HEK293 (cell line): Measurements from ENCODE around the gene STEAP3.

Source experiments
- CTCF ChIA-PET: fragments of 350-600 bp; formaldehyde crosslinking; extraction: SDS; loops from one replicate; lab custom pipeline; 2021; ENCODE audit warnings: antibody characterized with exemption; lab: Yijun Ruan, JAX
- POLR2A ChIA-PET: fragments of 300-600 bp; formaldehyde crosslinking; extraction: SDS; loops from one replicate; lab custom pipeline; 2020; ENCODE audit warnings: antibody characterized with exemption, inconsistent platforms; lab: Yijun Ruan, JAX
- H3K27ac ChIP-seq: fragments of 200-500 bp; sonication (Bioruptor generic); 2 replicates; pipeline ENCODE4 v1.5.1; 2014; ENCODE audit warnings: low read depth, low read length, control low read depth, inconsistent platforms; ENCODE audit errors: extremely low read depth
- H3K36me3 ChIP-seq, 2 experiments: fragments of 200-500 bp in 1 of 2; sonication (Bioruptor generic) in 1 of 2; 1 replicate in 1 of 2; 2 replicates in 1 of 2; pipeline ENCODE4 v1.5.1; 2014 to 2017; ENCODE audit warnings: inconsistent platforms in 2 of 2, low read length in 2 of 2; ENCODE audit not compliant: control insufficient read depth in 2 of 2, insufficient read depth in 1 of 2
- H3K4me1 ChIP-seq: fragments of 200-500 bp; sonication (Bioruptor generic); 2 replicates; pipeline ENCODE4 v1.5.1; 2014; ENCODE audit warnings: mild to moderate bottlenecking, low read length, inconsistent platforms; ENCODE audit not compliant: control insufficient read depth, insufficient read depth
- H3K4me3 ChIP-seq: 2 replicates; pipeline ENCODE4 v1.5.1; 2011; ENCODE audit warnings: low read depth, mild to moderate bottlenecking, control low read depth, low read length, moderate library complexity
- H3K9me3 ChIP-seq: fragments of 200-500 bp; sonication (Bioruptor generic); 2 replicates; pipeline ENCODE4 v1.5.1; 2014; ENCODE audit warnings: low read depth, low read length, inconsistent platforms; ENCODE audit not compliant: control insufficient read depth, insufficient read depth
- GLIS1 ChIP-seq: fragments of 450-650 bp; formaldehyde crosslinking; IDR thresholded peaks from 2 replicates; pipeline ENCODE4 v1.5.1; 2016; ENCODE audit warnings: missing biosample characterization, missing genetic modification characterization
- HOXC10 ChIP-seq: sonication (generic); formaldehyde crosslinking; IDR thresholded peaks from 2 replicates; pipeline ENCODE4 v1.8.1; 2023; ENCODE audit warnings: mild to moderate bottlenecking, missing genetic modification reagents
- OSR2 ChIP-seq: fragments of 450-650 bp; formaldehyde crosslinking; IDR thresholded peaks from 2 replicates; pipeline ENCODE4 v1.5.1; 2016; ENCODE audit warnings: missing biosample characterization, missing genetic modification characterization
- SALL2 ChIP-seq: fragments of 450-650 bp; formaldehyde crosslinking; IDR thresholded peaks from 2 replicates; pipeline ENCODE4 v1.5.0; 2017; ENCODE audit warnings: missing biosample characterization, mild to moderate bottlenecking, missing genetic modification characterization, borderline replicate concordance
- WT1 ChIP-seq: fragments of 450-650 bp; formaldehyde crosslinking; IDR thresholded peaks from 2 replicates; pipeline ENCODE4 v1.5.1; 2016; ENCODE audit warnings: missing biosample characterization, missing genetic modification characterization
- ZNF114 ChIP-seq: fragments of 450-650 bp; formaldehyde crosslinking; IDR thresholded peaks from 2 replicates; pipeline ENCODE4 v1.5.0; 2017; ENCODE audit warnings: missing biosample characterization, missing genetic modification characterization
- ZNF155 ChIP-seq: fragments of 450-650 bp; formaldehyde crosslinking; IDR thresholded peaks from 2 replicates; pipeline ENCODE4 v1.5.1; 2016; ENCODE audit warnings: missing biosample characterization, missing genetic modification characterization
- ZNF175 ChIP-seq: fragments of 450-650 bp; formaldehyde crosslinking; IDR thresholded peaks from 2 replicates; pipeline ENCODE4 v1.5.1; 2016; ENCODE audit warnings: missing biosample characterization, missing genetic modification characterization
- ZNF202 ChIP-seq: fragments of 450-650 bp; formaldehyde crosslinking; IDR thresholded peaks from 2 replicates; pipeline ENCODE4 v1.5.1; 2016; ENCODE audit warnings: missing biosample characterization, missing genetic modification characterization, borderline replicate concordance
- ZNF214 ChIP-seq: fragments of 450-650 bp; formaldehyde crosslinking; IDR thresholded peaks from 2 replicates; pipeline ENCODE4 v1.5.1; 2017; ENCODE audit warnings: missing biosample characterization, mild to moderate bottlenecking, missing genetic modification characterization, borderline replicate concordance
- ZNF24 ChIP-seq: fragments of 450-650 bp; formaldehyde crosslinking; IDR thresholded peaks from 2 replicates; pipeline ENCODE4 v1.5.1; 2016; ENCODE audit warnings: missing biosample characterization, missing genetic modification characterization
- ZNF311 ChIP-seq: fragments of 450-650 bp; formaldehyde crosslinking; IDR thresholded peaks from 2 replicates; pipeline ENCODE4 v1.5.1; 2017; ENCODE audit warnings: missing biosample characterization, missing genetic modification characterization, borderline replicate concordance
- ZNF341 ChIP-seq: fragments of 450-650 bp; formaldehyde crosslinking; IDR thresholded peaks from 2 replicates; pipeline ENCODE4; 2016; ENCODE audit warnings: low read depth, missing biosample characterization, missing genetic modification characterization
- ZNF416 ChIP-seq: fragments of 450-650 bp; formaldehyde crosslinking; IDR thresholded peaks from 2 replicates; pipeline ENCODE4 v1.5.1; 2016; ENCODE audit warnings: missing biosample characterization, missing genetic modification characterization
- ZNF423 ChIP-seq: fragments of 450-650 bp; formaldehyde crosslinking; IDR thresholded peaks from 2 replicates; pipeline ENCODE4 v1.5.1; 2016; ENCODE audit warnings: missing biosample characterization, missing genetic modification characterization
- ZNF544 ChIP-seq: fragments of 450-650 bp; formaldehyde crosslinking; IDR thresholded peaks from 2 replicates; pipeline ENCODE4 v1.5.0; 2017; ENCODE audit warnings: missing biosample characterization, missing genetic modification characterization
- ZNF621 ChIP-seq: fragments of 450-650 bp; formaldehyde crosslinking; IDR thresholded peaks from 2 replicates; pipeline ENCODE4 v1.5.1; 2017; ENCODE audit warnings: missing biosample characterization, missing genetic modification characterization
- ZNF701 ChIP-seq: fragments of 450-650 bp; formaldehyde crosslinking; IDR thresholded peaks from 2 replicates; pipeline ENCODE4 v1.5.1; 2016; ENCODE audit warnings: missing biosample characterization, missing genetic modification characterization
- ZNF837 ChIP-seq: fragments of 450-650 bp; formaldehyde crosslinking; IDR thresholded peaks from 2 replicates; pipeline ENCODE4 v1.5.1; 2016; ENCODE audit warnings: missing biosample characterization, missing genetic modification characterization
- TF ChIP-seq, protein P1 (sequence below): fragments of 450-650 bp; IDR thresholded peaks from 2 replicates; pipeline ENCODE4 v1.5.1; 2018; ENCODE audit warnings: missing biosample characterization, missing genetic modification characterization
- TF ChIP-seq, protein P2 (sequence below): fragments of 450-650 bp; formaldehyde crosslinking; IDR thresholded peaks from 2 replicates; pipeline ENCODE4 v1.5.1; 2016; ENCODE audit warnings: missing biosample characterization, missing genetic modification characterization
- TF ChIP-seq, protein P3 (sequence below): fragments of 450-650 bp; formaldehyde crosslinking; IDR thresholded peaks from 2 replicates; pipeline ENCODE4 v1.5.1; 2016; ENCODE audit warnings: missing biosample characterization, missing genetic modification characterization
- TF ChIP-seq, protein P4 (sequence below): fragments of 450-650 bp; formaldehyde crosslinking; IDR thresholded peaks from 2 replicates; pipeline ENCODE4 v1.5.1; 2016; ENCODE audit warnings: missing biosample characterization, missing genetic modification characterization

The STEAP3 gene

DNA sequence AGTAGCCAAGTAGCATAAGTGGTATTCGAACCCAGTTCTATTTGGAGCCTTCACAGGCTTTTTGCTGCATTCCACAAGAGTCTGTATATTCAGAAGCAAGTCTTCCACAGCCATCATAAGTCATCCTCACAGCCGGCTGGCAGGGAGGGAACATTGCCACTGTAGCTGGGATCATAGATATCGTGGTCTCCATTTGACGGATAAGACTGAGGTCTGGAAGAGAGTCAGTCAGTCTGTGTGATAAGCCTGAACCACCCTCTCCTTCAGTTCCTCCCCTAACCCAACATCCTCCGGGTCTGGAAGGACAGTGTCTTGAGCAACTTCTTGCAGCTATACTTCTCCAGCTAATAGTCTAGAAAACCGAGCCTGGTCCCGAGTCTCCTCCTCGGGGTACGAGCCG, 48.1 kb upstream of the STEAP3 start (continued):
- TF ChIP-seq ZNF214 (no peak), ZNF341 (no peak), SALL2 (tag by site-specific recombination) (no peak), ZNF202 (tag by site-specific recombination) (no peak), ZNF544 (tag by site-specific recombination) (no peak)
- TF ChIP-seq, protein P1, sequence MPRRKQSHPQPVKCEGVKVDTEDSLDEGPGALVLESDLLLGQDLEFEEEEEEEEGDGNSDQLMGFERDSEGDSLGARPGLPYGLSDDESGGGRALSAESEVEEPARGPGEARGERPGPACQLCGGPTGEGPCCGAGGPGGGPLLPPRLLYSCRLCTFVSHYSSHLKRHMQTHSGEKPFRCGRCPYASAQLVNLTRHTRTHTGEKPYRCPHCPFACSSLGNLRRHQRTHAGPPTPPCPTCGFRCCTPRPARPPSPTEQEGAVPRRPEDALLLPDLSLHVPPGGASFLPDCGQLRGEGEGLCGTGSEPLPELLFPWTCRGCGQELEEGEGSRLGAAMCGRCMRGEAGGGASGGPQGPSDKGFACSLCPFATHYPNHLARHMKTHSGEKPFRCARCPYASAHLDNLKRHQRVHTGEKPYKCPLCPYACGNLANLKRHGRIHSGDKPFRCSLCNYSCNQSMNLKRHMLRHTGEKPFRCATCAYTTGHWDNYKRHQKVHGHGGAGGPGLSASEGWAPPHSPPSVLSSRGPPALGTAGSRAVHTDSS (tag by site-specific recombination): no peak
- TF ChIP-seq, protein P2, sequence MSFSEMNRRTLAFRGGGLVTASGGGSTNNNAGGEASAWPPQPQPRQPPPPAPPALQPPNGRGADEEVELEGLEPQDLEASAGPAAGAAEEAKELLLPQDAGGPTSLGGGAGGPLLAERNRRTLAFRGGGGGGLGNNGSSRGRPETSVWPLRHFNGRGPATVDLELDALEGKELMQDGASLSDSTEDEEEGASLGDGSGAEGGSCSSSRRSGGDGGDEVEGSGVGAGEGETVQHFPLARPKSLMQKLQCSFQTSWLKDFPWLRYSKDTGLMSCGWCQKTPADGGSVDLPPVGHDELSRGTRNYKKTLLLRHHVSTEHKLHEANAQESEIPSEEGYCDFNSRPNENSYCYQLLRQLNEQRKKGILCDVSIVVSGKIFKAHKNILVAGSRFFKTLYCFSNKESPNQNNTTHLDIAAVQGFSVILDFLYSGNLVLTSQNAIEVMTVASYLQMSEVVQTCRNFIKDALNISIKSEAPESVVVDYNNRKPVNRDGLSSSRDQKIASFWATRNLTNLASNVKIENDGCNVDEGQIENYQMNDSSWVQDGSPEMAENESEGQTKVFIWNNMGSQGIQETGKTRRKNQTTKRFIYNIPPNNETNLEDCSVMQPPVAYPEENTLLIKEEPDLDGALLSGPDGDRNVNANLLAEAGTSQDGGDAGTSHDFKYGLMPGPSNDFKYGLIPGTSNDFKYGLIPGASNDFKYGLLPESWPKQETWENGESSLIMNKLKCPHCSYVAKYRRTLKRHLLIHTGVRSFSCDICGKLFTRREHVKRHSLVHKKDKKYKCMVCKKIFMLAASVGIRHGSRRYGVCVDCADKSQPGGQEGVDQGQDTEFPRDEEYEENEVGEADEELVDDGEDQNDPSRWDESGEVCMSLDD (tag by site-specific recombination): no peak

DNA sequence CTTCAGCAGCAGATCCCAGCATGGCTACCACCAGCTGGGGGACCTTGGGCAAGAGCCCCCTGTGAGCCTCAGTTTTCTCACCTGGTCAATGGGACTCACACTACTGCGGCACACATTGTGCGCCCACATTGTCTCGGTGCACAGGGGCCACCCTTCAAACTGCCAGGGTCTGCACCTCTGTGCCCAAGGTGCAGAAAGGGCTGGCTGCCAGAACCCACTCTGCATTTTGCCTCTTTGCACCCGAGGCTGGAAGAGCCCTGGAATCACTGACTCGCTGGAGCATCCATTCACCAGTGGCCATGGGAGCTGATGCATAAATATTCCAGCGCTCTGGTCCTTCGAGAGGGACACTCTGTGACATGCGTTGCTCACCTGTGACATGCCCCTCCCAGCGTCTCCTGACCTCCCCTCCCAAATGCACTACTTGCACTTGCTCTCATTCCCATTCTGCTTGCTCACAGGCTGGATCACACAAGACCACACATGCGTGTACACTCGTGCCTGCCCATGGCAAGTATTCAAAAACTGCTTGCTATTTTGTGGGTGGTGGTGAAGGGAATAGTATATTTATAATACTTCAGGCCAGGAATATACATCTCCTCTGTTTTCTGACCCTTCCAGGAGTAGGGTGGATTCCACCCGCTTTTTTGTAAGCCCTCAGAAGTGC, 46.3 kb upstream of the STEAP3 start:
- no peak for TF ChIP-seq ZNF621 (tag by site-specific recombination)
- TF ChIP-seq, protein P3, sequence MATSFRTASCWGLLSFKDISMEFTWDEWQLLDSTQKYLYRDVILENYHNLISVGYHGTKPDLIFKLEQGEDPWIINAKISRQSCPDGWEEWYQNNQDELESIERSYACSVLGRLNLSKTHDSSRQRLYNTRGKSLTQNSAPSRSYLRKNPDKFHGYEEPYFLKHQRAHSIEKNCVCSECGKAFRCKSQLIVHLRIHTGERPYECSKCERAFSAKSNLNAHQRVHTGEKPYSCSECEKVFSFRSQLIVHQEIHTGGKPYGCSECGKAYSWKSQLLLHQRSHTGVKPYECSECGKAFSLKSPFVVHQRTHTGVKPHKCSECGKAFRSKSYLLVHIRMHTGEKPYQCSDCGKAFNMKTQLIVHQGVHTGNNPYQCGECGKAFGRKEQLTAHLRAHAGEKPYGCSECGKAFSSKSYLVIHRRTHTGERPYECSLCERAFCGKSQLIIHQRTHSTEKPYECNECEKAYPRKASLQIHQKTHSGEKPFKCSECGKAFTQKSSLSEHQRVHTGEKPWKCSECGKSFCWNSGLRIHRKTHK (tag by site-specific recombination): no peak
- no peak for TF ChIP-seq ZNF24 (tag by site-specific recombination)
- no peak for TF ChIP-seq ZNF837 (tag by site-specific recombination)
- TF ChIP-seq ZNF423 (tag by site-specific recombination): no peak
- TF ChIP-seq, protein P4, sequence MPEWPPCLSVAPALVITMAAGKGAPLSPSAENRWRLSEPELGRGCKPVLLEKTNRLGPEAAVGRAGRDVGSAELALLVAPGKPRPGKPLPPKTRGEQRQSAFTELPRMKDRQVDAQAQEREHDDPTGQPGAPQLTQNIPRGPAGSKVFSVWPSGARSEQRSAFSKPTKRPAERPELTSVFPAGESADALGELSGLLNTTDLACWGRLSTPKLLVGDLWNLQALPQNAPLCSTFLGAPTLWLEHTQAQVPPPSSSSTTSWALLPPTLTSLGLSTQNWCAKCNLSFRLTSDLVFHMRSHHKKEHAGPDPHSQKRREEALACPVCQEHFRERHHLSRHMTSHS (tag by site-specific recombination): no peak
- no peak for TF ChIP-seq ZNF701 (tag by site-specific recombination)
- no peak for TF ChIP-seq OSR2 (tag by site-specific recombination)
- TF ChIP-seq ZNF155 (tag by site-specific recombination): no peak
- no peak for TF ChIP-seq HOXC10 (CRISPR knock-in tag)
- TF ChIP-seq WT1 (tag by site-specific recombination): no peak
- TF ChIP-seq ZNF175 (tag by site-specific recombination): no peak
- TF ChIP-seq ZNF416 (tag by site-specific recombination): no peak
- TF ChIP-seq GLIS1: no peak
- no peak for TF ChIP-seq ZNF114 (tag by site-specific recombination)
- TF ChIP-seq ZNF311 (tag by site-specific recombination): no peak
- ChIA-PET POLR2A (no interaction called here), CTCF (interaction anchor here (0.7 to 1.3 kb wide), 2 partner anchors 41 to 131 kb away, joined by 3 to 4 read pairs; no protein-coding TSS in a partner anchor)
- Histone ChIP-seq H3K27ac (no peak overlapping the region), H3K9me3 (no peaks in the 10 kb centered on the region), H3K36me3 (no peaks in the 10 kb centered on the region), H3K4me3 (no peak overlapping the region), H3K4me1 (no peaks in the 10 kb centered on the region)
